Vagina (tissue), 2 donors: Measurements from ENCODE around the gene INTS11. TPM values are rescaled to one million over a fixed set of nuclear protein-coding genes. Genes with fewer than 3 reads are reported as not detected.

ENCODE experiments used
- DNase-seq, 2 donors: peaks; one replicate each; pipeline ENCODE4 v3.0.0-alpha.2; 2017; ENCODE audit errors: extremely low spot score in 2 of 2
- H3K27ac ChIP-seq: fragments of 200-600 bp; sonication (generic); one replicate; pipeline ENCODE4 v1.5.1; 2019
- H3K27me3 ChIP-seq: fragments of 200-600 bp; sonication (generic); one replicate; pipeline ENCODE4 v1.5.1; 2019
- H3K36me3 ChIP-seq, 2 donors: fragments of 200-600 bp; sonication (generic); one replicate each; pipeline ENCODE4 v1.5.1; 2017 to 2019
- H3K4me1 ChIP-seq: fragments of 200-600 bp; sonication (generic); one replicate; pipeline ENCODE4 v1.5.1; 2019
- H3K4me3 ChIP-seq, 2 donors: fragments of 200-600 bp; sonication (generic); 1 replicate in 1 of 2; 2 replicates in 1 of 2; pipeline ENCODE4 v1.5.1; 2016 to 2019
- H3K9me3 ChIP-seq: fragments of 200-600 bp; sonication (generic); one replicate; pipeline ENCODE4 v1.5.1; 2019
- CTCF ChIP-seq, 3 experiments: fragments of 450-650 bp in 2 of 3; fragments of 200-600 bp in 1 of 3; sonication (generic) in 1 of 3; IDR thresholded peaks; one replicate each; pipeline ENCODE4 v1.5.1; 2017 to 2019; ENCODE audit warnings: antibody characterized with exemption in 3 of 3, mild to moderate bottlenecking in 2 of 3, moderate library complexity in 2 of 3
- POLR2A ChIP-seq, 2 donors: fragments of 450-650 bp; IDR thresholded peaks; one replicate each; pipeline ENCODE4 v1.6.1; 2017; ENCODE audit warnings: antibody characterized with exemption in 2 of 2, mild to moderate bottlenecking in 2 of 2, moderate library complexity in 2 of 2
- POLR2AphosphoS5 ChIP-seq, 2 donors: sonication (generic); formaldehyde crosslinking; IDR thresholded peaks; one replicate each; pipeline ENCODE4 v1.9.0; 2017; ENCODE audit warnings: antibody characterized with exemption in 2 of 2, mild to moderate bottlenecking in 2 of 2, low read depth in 1 of 2; ENCODE audit not compliant: insufficient read depth in 1 of 2
- intact Hi-C: fragments of 100-400 bp; cut with DNase I; formaldehyde crosslinking; loops from one replicate; pipeline ENCODE4 v1.15.1; 2023
- total RNA-seq: library from RNA; depleted of rRNA; stranded (reverse); fragments of >200 nt; gene quantifications from one replicate; pipeline ENCODE4 v1.2.3, GENCODE V29; 2016

Gene INTS11
- total RNA-seq, 1 donor from 2014 or later, result 142 TPM

DNA sequence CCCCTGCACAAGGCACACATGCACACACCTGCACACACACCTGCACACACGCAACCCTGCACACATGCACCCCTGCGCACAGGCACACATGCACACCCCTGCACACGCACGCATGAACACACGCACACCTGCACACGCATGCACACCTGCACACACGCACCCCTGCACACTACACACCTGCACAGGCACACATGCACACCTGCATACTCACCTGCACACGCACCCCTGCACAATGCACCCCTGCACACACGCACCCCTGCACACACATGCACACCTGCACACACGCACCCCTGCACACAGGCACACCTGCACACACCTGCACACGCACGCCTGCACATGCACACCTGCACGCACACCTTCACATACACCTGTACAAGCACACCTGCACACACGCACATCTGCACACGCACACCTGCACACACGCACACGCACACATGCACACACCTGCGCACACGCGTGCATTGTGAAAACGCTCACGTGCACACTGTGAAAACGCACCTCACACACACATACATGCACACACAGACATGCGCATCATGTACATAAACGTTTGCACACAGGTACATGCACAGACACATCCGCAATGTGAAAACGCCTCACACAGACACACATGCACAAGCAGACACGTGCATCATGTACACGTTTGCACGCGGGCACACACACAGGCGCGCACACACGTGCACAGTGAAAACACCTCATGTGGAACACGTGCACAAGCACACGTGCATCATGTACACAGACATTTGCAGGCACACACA, 16.5 kb upstream of the INTS11 start:
- Histone ChIP-seq H3K4me3 (no peak overlapping the region), H3K4me1 (peaks cover 26% of the 10 kb centered on the region), H3K27ac (no peak overlapping the region), H3K27me3 (no peaks in the 10 kb centered on the region), H3K36me3 (peaks cover 0 to 33% of the 10 kb centered on the region in 2 donors), H3K9me3 (no peaks in the 10 kb centered on the region)
- DNase-seq, result no peak
- intact Hi-C loops, result no loop called here
- TF ChIP-seq CTCF (IDR thresholded peaks at IDR 0.05) (no peak), POLR2A (IDR thresholded peaks at IDR 0.05) (no peak), POLR2AphosphoS5 (IDR thresholded peaks at IDR 0.05; ENCODE audit: insufficient read depth in 1 of 2, low read depth in 1 of 2) (no peak)

GRCh38 chr1:1340185-1340584, 15.7 kb upstream of the INTS11 start:
- Histone ChIP-seq H3K9me3 (no peaks in the 10 kb centered on the region), H3K27ac (no peak overlapping the region), H3K36me3 (peaks cover 0 to 33% of the 10 kb centered on the region in 2 donors), H3K4me1 (peaks cover 18% of the 10 kb centered on the region), H3K4me3 (no peak overlapping the region), H3K27me3 (no peaks in the 10 kb centered on the region)
- intact Hi-C loops, result no loop called here
- DNase-seq, result no peak
- no peak for TF ChIP-seq CTCF (IDR thresholded peaks at IDR 0.05)
- no peak for TF ChIP-seq POLR2AphosphoS5 (IDR thresholded peaks at IDR 0.05; ENCODE audit: insufficient read depth in 1 of 2, low read depth in 1 of 2)
- TF ChIP-seq POLR2A (IDR thresholded peaks at IDR 0.05), result no peak

- H3K36me3 ChIP-seq, result peaks cover 0 to 33% of the 10 kb centered on the region in 2 donors
- no peaks in the 10 kb centered on the region for H3K27me3 ChIP-seq
- peaks cover 8% of the 10 kb centered on the region for H3K4me1 ChIP-seq
- no peak for DNase-seq
- TF ChIP-seq CTCF (IDR thresholded peaks at IDR 0.05), result no peak
- no peak for TF ChIP-seq POLR2A (IDR thresholded peaks at IDR 0.05)
- TF ChIP-seq POLR2AphosphoS5 (IDR thresholded peaks at IDR 0.05; ENCODE audit: insufficient read depth in 1 of 2, low read depth in 1 of 2), result no peak
- intact Hi-C loops, result no loop called here
- no peaks in the 10 kb centered on the region for H3K9me3 ChIP-seq
- no peak overlapping the region for H3K4me3 ChIP-seq
- no peak overlapping the region for H3K27ac ChIP-seq
Observed at GRCh38 chr1:1338278-1338677, 13.8 kb upstream of the INTS11 start.

DNA sequence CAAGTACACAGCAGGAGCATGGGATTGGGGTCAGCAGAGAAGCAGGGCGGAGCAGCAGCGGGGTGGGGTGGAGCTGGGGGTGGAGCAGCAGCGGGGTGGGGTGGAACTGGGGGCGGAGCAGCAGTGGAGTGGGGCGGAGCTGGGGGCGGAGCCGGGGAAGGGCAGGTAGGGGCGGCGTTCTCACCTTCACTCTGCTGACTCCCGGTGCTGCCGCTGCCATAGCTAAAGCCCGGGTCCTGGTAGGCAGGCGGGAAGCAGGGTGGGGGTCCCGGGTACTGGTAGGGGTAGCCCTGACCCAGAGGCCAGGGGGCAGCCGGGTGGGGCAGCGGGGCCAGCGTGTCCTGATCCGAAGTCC, 13.3 kb upstream of the INTS11 start:
- H3K4me1 ChIP-seq, result peaks cover 13% of the 10 kb centered on the region
- H3K27me3 ChIP-seq, result no peaks in the 10 kb centered on the region
- TF ChIP-seq POLR2A (IDR thresholded peaks at IDR 0.05), result no peak
- TF ChIP-seq POLR2AphosphoS5 (IDR thresholded peaks at IDR 0.05; ENCODE audit: insufficient read depth in 1 of 2, low read depth in 1 of 2), result no peak
- TF ChIP-seq CTCF (IDR thresholded peaks at IDR 0.05), result no peak
- H3K9me3 ChIP-seq, result no peaks in the 10 kb centered on the region
- intact Hi-C loops, result no loop called here
- DNase-seq, result no peak
- H3K27ac ChIP-seq, result no peak overlapping the region
- H3K4me3 ChIP-seq, result no peak overlapping the region
- H3K36me3 ChIP-seq, result peaks cover 0 to 33% of the 10 kb centered on the region in 2 donors
